T-helper 1 cell (primary cell): Measurements from ENCODE around the gene AHRR.
"Not testable (repeated sequence)": the region's sequence is repeated elsewhere in the genome, so short reads cannot be mapped to it uniquely, and the experiment has no call there.

Experiments
- DNase-seq, 5 donors: peaks; one replicate each; pipeline ENCODE4 v3.0.0-alpha.2; 2012 to 2020

The AHRR gene

DNA sequence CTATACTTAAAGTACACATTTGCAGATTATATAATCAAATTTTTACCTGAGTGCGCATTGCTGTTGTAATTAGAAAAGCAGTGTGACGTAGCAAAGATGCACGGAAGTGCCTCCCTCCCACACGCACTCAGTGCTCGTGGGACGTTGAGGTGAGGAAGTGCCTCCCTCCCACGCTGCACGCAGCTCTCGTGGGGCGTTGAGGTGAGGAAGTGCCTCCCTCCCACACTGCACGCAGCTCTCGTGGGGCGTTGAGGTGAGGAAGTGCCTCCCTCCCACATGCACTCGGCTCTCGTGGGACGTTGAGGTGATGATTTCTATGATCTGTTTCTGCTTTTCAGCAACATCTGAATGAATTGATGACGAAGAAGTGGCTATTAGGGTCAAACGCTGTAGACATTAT, 142.4 kb downstream of the AHRR start:
- peak; percentile 49 to 76 (median 72) for DNase-seq

DNA sequence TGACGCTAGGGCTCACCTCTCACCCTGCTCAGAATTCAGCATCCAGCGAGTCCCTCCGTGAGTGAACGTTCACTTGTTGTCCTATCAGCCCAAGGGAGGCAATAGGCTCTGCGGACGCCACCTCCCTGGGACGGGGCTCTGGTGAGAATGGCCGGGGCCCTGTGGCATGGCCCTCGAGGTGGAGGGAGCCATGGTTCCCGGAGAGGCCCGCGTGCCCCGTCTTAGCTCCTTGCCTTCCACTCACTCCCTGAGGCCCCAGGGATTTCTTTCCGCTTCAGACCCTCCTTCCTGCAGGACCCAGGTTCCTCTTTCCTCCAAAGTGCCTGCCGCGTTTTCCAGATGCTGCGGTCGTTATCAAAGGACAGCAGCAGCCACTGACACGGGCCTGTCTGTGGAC, 142.9 kb downstream of the AHRR start:
- no peak for DNase-seq

DNA sequence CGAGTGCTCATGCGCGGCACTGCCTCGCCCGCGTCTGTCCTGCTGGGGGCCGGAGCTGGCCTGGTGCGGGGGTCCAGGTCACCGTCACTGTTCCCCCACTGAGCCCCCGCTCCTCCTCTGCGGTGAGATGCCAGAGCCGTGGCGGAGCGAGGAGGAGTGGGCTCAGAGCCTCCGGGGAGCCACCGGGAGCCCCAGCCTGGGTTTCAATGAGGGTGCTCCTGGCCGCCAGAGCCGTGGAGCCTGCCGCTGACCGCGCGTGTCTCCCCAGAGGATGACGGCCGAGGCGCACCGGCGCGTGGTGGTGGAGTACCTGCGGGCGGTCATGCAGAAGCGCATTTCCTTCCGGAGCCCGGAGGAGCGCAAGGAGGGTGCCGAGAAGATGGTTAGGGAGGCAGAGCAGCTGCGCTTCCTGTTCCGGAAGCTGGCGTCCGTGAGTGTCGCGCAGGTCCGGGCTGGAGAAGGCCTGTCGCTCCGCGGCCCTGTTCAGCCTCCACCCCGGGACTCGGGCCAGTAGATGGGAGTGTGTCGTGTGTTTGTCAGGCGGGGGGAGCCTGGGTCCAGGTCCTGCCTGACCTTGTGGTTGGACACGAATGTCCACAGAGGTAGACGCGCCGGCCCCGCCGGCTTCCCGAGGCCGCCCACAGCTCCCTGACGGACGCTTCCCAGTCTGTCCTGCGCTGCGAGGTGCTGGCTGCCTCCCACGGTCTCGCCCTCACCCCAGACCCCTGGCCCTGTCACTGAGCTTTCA, 143.5 kb downstream of the AHRR start:
- DNase-seq: peak in 1 of 5 donors; percentile 2

DNA sequence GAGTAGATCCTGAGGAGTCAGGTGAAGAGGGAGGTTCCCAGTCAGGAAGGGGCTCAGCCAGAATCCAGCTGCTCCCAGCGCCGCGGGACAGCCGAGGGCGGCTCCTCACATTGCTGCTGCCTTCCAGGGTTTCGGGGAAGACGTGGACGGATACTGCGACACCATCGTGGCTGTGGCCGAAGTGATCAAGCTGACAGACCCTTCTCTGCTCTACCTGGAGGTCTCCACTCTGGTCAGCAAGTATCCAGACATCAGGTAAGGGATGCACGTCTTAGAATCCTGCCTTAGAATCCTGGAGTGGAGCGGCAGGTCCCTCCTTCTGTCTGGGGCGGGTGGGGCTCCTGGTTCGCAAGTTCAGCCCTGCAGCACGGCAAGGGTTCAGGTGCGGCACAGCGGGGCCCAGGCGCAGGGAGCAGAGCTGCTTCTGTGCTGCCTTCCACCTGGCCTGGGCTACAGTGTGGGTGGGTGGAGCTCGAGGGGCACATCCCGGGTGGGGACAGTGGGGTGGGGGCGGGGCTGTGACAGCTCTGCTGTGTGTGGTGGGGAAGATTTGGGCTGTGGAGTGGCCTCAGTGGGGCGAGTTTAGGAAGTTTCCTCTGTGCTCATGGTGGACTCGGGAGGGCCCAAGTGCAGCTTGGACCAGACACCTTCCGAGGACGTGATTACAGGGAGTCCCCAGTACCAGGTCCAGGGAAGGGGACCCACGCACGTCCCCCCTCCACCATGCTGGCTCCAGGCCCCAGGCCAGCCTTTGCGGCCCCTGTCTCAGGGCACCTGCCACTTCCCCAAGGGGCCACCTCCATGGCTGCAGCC, 144.3 kb downstream of the AHRR start:
- peak in 2 of 5 donors; percentile 0 to 9 for DNase-seq

DNA sequence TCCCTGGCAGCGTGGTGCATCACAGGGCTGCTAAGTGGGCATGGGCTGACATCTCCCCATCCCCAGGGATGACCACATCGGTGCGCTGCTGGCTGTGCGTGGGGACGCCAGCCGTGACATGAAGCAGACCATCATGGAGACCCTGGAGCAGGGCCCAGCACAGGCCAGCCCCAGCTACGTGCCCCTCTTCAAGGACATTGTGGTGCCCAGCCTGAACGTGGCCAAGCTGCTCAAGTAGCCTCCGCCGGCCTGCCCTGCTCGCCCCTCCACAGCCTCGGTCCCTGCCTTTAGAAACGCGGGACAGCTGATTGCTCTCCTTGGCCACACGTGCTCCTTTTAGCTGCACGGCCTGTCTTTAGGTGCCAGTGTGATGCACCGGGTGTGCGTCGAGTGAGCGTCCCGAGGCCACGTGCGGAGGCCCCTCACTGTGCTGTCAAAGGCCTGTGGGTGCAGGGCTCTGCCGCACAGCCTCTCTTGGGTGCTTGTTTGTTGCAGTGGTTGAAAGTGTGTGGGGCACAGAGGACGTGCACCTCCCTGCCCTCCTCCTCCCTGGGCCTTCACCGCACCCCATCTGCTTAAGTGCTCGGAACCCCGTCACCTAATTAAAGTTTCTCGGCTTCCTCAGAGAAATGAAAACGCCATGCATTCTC, 145.3 kb downstream of the AHRR start:
- peak in 2 of 5 donors; percentile 0 to 7 for DNase-seq

DNA sequence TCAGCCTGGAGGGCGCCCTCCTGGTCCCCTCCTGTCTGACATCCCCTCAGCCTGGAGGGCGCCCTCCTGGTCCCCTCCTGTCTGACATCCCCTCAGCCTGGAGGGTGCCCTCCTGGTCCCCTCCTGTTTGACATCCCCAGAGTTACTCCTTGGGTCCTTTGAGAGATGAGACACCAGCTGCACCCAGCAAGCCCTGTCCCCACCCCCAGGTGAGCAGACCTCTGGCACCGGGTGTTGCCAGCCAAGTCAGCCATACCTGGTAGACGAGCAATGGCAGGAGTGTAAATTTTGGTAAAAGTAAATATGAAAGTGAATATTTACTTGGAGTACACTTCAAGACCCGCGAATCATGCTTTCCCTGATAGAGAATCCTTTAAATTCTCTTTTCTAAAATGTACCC, 146.9 kb downstream of the AHRR start:
- DNase-seq: no peak

DNA sequence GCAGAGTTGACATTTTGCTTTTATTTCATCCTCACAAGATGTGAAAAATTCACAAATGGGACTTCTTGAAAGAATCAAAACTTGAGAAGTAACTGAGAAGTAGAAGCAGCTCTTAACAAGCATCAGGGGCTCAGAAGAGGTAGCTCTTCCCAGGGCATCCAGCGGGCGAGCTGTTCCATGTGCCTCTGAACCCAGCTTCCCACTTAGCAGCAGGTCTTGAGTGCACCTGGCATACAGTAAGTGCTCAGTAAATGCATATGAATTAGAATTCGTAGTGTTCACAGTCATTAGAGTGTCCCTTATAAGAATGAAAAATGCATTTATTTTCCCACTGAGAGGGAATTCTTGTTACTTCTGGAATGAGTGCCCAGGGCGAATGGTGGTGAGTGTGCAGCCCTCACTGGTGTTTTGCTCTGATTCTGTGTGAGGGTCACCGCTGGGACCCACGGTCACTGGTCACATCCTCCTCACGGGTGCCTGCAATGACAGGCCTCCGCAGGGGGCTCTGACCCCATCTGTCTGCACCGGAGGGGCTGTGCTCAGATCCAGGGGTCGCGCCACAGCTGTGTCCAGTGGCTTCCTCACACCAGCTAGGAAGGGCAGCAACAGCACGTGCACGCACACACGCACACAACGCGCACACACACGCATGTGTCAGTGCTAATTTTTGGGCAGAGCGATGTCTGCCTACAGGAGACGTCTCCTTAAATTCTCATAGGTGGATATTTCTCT, 148.4 kb downstream of the AHRR start:
- DNase-seq: peak in 1 of 5 donors; percentile 9

DNA sequence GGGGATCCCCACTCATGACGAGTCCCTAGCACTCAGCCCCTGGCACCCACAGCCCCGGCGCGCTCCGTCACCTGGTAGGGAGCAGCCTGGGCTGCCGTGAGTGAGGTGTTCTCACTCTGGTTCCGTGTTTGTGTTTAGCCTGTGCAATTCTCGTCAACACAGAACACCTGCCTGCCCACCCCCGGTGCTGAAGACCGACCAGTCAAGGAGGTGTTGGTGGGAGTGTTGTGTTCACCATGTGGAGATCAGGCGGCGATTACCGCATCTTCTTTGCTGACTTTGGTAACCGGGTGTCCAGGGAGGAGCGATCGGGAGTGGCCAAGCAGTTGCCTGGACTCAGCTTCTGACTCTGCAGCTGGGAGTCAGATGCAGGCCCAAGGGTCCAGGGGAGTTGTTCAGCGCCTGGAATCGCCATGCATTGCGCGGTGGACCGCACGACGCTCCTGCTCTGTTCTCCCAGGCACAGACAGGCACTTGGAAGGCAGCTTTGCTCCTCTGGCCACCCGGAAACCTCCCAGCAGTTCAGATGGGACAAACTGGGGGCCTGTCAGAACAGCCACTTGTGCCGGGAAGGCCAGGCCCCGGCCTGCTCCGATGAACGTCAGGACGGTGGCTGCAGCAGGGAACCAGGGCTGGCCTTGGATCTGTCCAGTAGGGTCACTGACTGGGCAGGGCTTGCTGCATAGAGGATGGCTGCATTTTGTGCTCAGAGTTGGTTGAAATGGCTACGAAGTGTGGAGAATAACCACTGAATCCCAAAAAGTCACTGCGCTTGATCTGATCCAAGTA, 149.6 kb downstream of the AHRR start:
- peak in 1 of 5 donors; percentile 8 for DNase-seq

DNA sequence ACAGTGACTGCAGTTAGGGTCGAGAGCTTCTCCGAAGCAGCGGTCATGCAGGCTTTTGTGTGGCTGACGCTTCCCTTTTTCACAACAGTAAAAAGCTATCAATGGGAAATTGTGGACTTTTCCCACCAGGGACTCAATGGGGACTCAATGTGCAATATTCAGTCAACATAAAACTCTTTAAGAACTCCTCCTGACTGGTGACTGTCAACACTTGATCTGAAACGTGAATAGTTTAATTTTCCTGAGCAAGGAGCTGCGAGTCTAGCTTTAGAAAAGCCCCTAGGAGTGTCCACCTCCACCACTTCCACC, 150.2 kb downstream of the AHRR start:
- no peak for DNase-seq

DNA sequence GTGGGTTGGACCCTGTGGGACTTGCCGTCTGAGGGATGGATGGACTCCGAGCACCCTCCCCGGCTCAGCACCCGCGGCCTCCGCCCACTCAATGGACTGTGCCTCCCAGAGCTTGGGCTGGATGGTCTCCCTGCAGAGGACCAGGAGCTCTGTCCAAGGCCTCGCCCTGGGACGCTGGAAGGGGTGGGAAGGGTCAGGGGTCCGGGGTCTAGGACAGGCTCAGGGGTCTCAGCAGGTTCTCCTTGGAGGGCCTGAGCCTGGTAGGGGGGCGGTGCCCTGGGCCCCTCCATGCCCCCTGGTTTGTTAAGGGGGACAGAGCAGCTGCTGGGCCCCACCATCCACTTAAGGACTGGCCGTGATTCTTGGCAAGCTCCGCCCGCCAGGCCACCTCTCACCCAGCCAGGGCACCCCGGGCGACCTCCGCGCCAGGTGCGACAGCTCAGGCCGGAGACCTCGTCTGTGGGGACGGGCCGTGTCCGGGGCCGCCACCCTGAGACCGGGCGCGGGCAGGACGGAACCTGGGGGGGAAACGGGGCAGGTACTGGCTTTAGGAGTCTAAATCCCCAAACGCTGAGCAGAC, 150.7 kb downstream of the AHRR start:
- peak in 2 of 5 donors; percentile 12 to 13 for DNase-seq

DNA sequence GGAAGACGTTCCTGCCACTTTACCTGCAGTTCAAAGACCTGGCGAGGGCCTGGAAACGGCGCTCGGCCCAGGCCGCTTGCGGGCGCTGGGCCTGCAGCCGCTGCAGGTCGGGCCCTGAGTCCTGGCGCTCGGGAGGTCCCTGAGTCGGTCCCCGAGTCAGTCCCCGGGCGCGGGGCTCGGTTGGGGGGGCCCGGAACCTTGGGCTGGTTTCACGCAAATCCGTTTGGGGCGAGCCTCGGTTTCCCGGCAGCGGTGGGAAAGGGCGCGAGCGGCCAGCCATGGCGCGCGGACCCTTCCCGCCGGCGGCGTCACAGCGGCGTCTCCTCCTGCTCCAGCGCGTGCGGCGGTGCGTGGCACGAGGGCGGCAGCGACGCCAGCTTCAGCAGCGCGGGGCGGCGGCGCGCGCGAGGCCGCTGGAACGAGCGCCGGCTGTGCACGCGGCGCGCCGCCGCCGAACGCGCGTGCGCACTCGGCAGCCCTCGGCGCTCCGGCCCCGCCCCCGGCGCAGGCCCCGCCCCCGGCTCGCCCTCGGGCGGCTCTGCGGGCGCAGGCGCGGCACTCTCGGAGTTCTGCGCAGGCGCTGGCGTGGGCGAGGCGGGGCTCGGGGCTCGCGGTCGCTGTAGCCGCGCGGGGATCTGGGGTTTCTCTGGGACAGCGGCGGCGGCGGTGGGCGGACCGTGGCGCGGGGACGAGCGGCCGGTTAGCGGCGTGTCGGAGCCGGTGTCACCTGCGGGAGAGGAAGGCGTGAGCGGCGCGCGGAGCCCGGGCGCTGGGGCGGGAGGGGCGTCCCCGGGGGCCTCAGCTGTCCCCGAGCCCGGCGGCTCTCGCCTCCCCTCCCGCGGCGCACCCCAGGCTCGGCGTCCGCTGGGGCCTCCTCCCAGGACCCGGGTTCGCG, 151.4 kb downstream of the AHRR start:
- DNase-seq: peak; percentile 78 to 93 (median 85)

DNA sequence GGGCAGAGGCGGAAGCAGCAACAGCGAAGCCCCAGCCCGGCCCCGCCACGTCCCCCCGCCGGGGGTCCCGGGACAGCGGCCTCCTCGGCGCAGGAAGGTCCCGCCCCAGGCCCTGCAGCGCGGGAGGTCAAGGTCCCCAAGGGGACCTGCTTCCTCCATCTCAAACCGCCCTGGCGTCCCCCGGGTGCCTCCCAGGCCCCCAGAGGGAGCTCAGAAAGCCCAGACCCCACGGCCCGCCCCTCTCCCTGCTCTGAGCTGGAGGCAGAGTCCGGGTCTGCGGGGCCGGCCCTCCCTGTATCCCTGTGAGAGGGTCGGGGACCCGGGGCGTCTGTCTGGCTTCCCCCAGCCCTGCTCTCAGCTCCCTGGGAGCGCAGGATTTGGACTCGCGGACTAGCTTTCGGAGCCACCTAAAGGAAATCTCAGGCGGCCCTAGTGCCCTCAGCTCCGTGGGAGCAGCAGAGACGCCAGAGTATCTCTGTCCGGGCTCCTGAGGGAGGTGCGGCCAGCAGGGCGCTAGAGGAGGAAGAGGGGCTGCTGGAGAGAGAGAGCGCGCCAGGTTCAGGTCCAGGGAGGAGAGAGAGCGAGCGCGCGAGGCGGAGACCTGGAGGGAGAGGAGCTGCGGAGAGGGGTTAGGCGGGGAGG, 152.2 kb downstream of the AHRR start:
- DNase-seq: peak in 3 of 5 donors; percentile 16 to 44 (median 23)

DNA sequence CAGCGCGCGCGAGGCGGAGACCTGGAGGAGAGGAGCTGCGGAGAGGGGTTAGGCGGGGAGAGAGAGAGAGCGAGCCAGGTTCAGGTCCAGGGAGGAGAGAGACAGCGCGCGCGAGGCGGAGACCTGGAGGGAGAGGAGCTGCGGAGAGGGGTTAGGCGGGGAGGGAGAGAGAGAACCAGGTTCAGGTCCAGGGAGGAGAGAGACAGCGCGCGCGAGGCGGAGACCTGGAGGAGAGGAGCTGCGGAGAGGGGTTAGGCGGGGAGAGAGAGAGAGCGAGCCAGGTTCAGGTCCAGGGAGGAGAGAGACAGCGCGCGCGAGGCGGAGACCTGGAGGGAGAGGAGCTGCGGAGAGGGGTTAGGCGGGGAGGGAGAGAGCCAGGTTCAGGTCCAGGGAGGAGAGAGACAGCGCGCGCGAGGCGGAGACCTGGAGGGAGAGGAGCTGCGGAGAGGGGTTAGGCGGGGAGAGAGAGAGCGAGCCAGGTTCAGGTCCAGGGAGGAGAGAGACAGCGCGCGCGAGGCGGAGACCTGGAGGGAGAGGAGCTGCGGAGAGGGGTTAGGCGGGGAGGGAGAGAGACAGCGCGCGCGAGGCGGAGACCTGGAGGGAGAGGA, 152.8 kb downstream of the AHRR start:
- DNase-seq: not testable (repeated sequence)

DNA sequence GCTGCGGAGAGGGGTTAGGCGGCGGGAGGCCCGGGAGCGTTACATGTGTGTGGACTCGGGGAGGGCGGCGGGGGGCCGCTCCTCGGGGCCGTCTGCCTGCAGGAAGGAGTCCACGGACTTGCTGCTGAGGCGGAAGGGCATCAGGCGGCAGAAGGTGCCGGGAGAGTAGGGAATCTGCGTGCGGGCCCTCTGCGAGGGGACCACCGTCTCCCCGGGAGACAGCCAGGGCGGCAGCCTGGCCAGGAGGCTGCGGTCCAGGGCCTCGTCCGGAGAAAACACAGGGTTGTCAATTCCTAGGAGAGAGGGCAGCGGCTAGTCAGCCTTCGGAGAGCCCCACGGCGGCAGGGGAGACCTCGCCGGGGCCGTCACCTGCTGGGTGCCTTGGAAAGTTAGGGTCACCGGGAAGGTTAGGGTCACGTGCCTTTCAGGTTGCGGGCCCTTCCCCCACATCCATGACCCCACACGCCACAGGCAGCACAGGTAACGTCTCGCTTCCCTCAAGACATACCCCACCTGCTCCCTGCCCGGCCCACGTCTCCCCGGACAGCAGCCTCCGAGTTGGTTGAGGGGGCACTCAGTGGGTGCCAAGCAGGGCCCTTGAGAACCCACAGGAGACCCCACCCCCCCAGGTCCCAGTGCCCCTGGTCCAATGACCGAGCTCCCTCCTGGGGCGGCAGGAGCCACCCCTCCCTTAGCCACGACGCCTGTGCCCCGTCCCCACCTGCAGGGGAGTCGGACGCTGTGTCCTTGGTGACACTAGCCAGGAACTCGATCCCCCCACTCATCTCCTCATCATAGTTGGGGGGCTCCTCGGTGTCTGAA, 153.5 kb downstream of the AHRR start:
- DNase-seq: peak in 2 of 5 donors; percentile 9 to 16

DNA sequence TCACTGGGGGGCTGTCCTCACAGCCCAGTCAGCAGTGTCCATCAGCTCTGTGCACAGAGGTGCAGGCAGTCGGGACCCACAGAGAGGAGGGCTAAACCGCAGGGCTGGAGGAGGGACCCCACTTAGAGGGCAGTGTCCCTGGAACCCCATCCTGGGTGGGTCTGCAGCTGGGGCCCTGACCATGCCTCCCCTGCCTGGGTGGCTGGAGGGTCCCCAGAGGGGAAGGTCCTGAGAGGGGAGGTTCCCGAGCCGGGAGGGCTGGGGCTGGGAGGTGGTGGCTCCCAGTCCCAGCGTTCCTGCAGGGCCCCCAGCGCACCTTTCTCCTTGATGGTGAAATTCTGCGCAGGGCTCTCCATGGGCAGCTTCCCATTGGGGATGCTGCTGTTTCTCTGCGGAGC, 154.2 kb downstream of the AHRR start:
- DNase-seq: peak in 1 of 5 donors; percentile 5

DNA sequence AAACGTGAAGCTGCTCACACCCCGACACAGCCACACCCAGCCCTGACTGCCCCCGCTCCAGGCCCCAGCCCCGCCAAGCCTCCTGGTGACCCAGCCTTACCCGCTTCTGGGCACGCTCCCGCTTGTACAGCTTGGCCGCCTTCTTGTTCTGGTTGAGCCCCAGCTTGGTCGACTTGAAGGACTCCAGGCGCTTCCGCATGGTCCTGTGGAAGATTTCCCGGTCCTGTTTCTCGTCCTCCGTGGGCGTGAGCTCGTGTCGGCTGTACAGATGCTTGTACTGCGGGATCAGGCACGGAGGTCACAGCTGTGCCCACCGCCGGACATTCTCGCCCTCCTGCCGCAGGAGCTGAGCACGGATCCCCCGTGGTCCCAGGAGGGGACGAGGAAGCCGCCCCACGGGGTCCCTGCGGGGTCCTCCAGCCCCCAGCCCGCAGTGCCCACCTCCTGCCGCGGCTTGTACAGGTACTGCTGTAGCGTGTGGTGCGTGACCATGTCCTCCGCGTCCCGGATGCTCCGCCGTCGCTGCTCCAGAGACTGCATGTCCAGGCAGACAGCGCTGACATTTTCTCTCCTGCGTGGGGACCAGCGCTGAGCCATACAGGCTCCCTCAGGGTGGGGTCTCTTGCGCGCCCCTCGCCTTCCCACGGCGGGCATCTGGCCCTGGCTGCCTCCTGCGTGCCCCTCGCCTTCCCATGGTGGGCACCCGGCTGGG, 154.7 kb downstream of the AHRR start:
- peak in 1 of 5 donors; percentile 5 for DNase-seq

DNA sequence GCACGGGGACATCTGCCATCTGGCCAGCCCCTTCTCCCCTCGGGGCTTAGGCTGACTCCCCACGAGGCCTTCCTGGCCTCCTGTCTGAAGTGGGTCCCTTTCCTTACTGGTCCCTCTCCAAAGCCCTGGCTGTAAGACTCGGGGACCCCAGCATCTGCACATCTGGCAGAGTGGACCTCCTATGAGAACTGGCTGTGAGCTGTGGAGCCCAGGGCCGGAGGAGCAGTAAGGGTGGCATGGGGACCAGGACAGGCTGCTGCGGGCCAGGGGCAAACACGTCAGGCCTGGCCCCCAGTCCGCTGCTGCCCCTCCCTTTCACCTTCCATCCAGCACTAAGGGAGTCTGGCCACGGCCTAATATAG, 155.3 kb downstream of the AHRR start:
- no peak for DNase-seq

DNA sequence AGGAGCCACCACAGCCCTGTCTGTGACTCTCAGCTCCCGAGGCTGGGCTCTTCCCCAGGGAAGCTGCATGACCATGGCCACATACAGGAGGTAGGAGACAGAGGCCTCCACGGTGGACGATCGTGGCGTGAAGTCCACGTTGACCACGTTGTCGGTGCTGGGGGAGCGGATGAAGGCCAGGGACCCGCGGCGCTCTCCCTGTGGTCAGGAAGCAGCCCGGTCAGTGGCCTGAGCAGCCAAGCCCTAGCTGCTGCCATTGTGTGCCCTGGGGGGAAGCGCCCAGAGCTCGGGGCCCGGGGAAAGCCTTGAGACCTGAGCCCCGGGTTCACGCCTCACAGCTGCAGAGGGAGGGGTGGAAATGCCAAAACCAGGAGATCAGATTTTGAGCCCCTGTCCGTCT, 155.7 kb downstream of the AHRR start:
- DNase-seq: no peak
